Epithelial cell of proximal tubule (primary cell): ENCODE measurements around the gene WDR86. TPM values are rescaled to one million over a fixed set of nuclear protein-coding genes. Genes with fewer than 3 reads are reported as not detected.

Experiments
- DNase-seq: peaks from one replicate; pipeline ENCODE4 v3.0.0-alpha.2; 2011; ENCODE audit warnings: low read depth
- H3K4me3 ChIP-seq: 2 replicates; pipeline ENCODE4 v1.5.1; 2011; ENCODE audit warnings: low read depth, mild to moderate bottlenecking, low read length
- CTCF ChIP-seq: conservative IDR thresholded peaks from 2 replicates; pipeline ENCODE4 v1.5.1; 2012; ENCODE audit warnings: low read depth, mild to moderate bottlenecking, low read length
- total RNA-seq: library from RNA; depleted of rRNA; stranded (reverse); fragments of >200 nt; gene quantifications from 2 replicates; pipeline ENCODE4 v1.2.3, GENCODE V29; 2015

The WDR86 gene
- total RNA-seq, 1 donor from 2014 or later, result 3.1 TPM

GRCh38 chr7:151345576-151346469 lies 64.0 kb downstream of the WDR86 start:
- H3K4me3 ChIP-seq, result no peak overlapping the region
- no peak for DNase-seq
- TF ChIP-seq CTCF, result no peak

GRCh38 chr7:151343516-151343915 lies 66.3 kb downstream of the WDR86 start:
- TF ChIP-seq CTCF, result no peak
- DNase-seq, result no peak
- no peak overlapping the region for H3K4me3 ChIP-seq

DNA sequence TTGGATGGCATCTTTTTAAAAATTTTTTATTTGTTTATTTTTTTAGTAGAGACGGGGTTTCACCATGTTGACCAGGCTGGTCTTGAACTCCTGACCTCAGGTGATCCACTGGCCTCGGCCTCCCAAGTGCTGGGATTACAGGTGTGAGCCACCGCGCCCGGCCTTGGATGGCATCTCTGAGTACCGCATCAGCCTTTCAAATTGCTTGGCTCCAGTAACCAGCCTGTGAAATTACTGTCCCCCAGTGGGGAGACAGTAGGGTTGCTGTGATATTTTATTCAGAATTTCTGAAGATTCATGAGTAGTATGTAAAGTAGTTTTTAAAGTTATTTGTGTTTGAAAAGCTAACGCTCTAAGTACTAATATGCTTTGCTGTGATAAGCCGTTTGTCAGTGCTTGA lies 67.0 kb downstream of the WDR86 start:
- DNase-seq, result no peak
- peak; percentile 22 for TF ChIP-seq CTCF
- peak overlapping the region; percentile 75 for H3K4me3 ChIP-seq

DNA sequence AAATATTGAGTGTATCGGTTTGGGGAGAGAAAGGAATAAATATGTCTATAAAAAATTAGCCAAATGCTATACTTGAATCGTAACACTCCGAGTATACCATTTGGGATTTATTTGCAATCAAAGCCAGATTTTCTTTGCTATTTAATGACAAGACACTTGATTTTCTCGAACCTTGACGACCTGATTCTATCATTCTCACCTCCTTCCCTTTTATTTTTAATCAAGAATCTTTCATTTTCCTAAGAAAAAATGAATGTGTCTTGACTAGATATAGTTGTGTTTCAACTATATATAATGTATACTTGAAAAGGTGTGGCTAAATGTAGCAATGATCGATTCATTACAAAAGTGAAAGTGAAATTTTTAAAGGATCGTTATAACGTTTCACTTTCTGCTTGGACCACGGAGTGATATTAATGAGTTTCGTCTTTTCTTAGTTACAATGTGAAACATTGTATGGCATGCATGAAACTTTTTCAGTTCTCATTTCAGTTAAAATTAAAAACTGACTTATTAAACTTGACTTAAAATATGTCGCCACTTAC lies 67.7 kb downstream of the WDR86 start:
- DNase-seq, result no peak
- peak overlapping the region; percentile 75 for H3K4me3 ChIP-seq
- no peak for TF ChIP-seq CTCF

DNA sequence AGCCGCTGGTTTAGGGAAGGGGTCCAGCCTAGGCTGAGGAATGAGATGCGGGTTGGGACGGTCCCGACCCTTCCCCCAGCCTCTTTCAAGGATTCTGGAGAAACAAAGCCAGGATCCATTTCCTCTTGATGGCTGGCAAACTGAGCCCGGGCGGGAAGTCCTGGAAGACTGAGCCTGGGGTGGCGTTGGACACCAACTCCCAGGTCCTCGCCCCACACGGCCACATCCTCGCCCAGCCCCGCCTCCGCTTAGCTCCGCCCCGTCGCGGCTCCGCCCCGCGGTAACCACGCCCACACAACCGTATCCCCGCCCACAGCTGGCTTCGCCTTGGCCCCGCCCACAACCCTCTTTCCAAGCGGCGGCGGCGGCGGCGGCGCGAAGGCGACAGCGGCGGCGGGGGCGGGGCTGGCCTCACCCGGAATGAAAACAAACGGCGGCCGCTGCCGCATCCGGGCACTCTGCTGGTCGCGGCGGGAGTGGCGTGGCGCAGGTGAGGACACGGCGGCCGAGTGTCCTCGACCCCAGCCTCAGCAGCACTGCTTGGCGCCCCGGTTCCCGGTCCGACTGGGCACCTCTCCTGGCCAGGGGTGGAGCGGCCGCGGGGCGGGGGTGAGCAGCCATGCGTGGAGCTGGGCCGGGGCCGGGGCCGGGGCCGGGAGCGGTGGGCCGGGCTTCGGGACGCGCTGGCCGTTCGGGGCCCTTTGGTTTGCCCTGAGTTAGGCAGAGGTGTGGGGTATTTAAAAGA lies 68.3 kb downstream of the WDR86 start, which contains the start of gene NUB1:
TSS of gene NUB1 (plus strand) at position 456 of the 745 bp plus-strand sequence. CDS start 3,538 bp downstream, outside the sequence.
- DNase-seq, result no peak
- no peak for TF ChIP-seq CTCF
- H3K4me3 ChIP-seq, result peak within 1 kb of the TSS; percentile 75

DNA sequence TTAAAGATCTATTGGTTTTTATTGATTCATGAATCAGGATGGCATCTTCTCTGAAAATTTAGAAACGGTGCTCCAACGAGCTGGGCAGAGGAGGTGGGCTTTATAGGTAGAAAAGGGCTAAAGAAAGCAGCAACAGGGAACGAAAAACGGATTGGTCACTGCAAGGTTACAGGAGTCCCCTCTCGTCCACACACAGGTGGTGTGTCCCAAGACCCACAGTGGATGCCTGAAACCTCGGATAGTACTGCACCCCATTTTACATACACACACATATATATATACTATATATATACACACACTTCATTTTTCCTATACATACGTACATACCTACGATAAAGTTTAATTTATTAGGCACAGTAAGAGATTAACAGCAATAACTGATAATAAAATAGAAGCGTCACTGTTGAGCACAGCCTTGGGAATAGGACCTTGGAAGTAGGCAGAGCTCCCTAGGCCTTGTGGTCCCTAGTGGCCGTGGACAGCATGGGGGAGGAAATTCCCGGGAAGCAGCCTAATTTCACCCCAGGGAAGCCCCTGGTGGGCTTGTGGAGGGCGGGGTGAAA lies 69.0 kb downstream of the WDR86 start:
- H3K4me3 ChIP-seq, result peak overlapping the region; percentile 75
- no peak for DNase-seq
- no peak for TF ChIP-seq CTCF
